GM21526 (cell line): Measurements from ENCODE around the gene ZNF473.

ENCODE experiments used
- ATAC-seq: cut with Tn5 transposase; IDR thresholded peaks from one replicate; pipeline ENCODE4 v1.9.1; 2021; ENCODE audit warnings: moderate library complexity; ENCODE audit not compliant: unreplicated experiment, low FRiP score

The ZNF473 gene

GRCh38 chr19:50002386-50002960 lies 23.3 kb upstream of the ZNF473 start:
- no peak for ATAC-seq

GRCh38 chr19:50003254-50003788 lies 22.5 kb upstream of the ZNF473 start:
- ATAC-seq: no peak

- ATAC-seq: no peak
Observed at GRCh38 chr19:50003810-50004419, 21.9 kb upstream of the ZNF473 start.

GRCh38 chr19:50005428-50005827 lies 20.4 kb upstream of the ZNF473 start:
- ATAC-seq: no peak

- ATAC-seq: no peak
Observed at GRCh38 chr19:50007170-50007569, 18.6 kb upstream of the ZNF473 start.

GRCh38 chr19:50007947-50008346 lies 17.9 kb upstream of the ZNF473 start:
- ATAC-seq: no peak

- ATAC-seq: no peak
Observed at GRCh38 chr19:50008532-50008931, 17.3 kb upstream of the ZNF473 start.

- ATAC-seq: no peak
Observed at GRCh38 chr19:50016225-50016807, 9.5 kb upstream of the ZNF473 start.

- no peak for ATAC-seq
Observed at GRCh38 chr19:50020481-50020880, 5.3 kb upstream of the ZNF473 start.

- no peak for ATAC-seq
Observed at GRCh38 chr19:50022823-50023222, 3.0 kb upstream of the ZNF473 start.

- ATAC-seq: peak; percentile 24
Observed at GRCh38 chr19:50024719-50025021, 1.1 kb upstream of the ZNF473 start.

GRCh38 chr19:50025022-50025793 lies 597 bp upstream of the ZNF473 start, which contains the start of gene VRK3:
Gene VRK3, minus strand, starts transcription at chr19:50025372. Its CDS starts 9,210 bp downstream, at chr19:50016162.
- peak; percentile 72 for ATAC-seq

GRCh38 chr19:50026550-50026906 lies 723 bp downstream of the ZNF473 start:
- no peak for ATAC-seq

GRCh38 chr19:50030225-50030624 lies 4.4 kb downstream of the ZNF473 start:
- no peak for ATAC-seq

- ATAC-seq: no peak
Observed at GRCh38 chr19:50030937-50031336, 5.1 kb downstream of the ZNF473 start.

- ATAC-seq: no peak
Observed at GRCh38 chr19:50036908-50037307, 11.1 kb downstream of the ZNF473 start.

GRCh38 chr19:50039968-50040367 lies 14.2 kb downstream of the ZNF473 start:
- ATAC-seq: no peak

- no peak for ATAC-seq
Observed at GRCh38 chr19:50040967-50041366, 15.2 kb downstream of the ZNF473 start.

- ATAC-seq: no peak
Observed at GRCh38 chr19:50042363-50043024, 16.7 kb downstream of the ZNF473 start.

- no peak for ATAC-seq
Observed at GRCh38 chr19:50043967-50044366, 18.2 kb downstream of the ZNF473 start.

GRCh38 chr19:50044922-50045321 lies 19.1 kb downstream of the ZNF473 start:
- no peak for ATAC-seq
